ENCODE results near the gene IER5L.

The IER5L gene

DNA sequence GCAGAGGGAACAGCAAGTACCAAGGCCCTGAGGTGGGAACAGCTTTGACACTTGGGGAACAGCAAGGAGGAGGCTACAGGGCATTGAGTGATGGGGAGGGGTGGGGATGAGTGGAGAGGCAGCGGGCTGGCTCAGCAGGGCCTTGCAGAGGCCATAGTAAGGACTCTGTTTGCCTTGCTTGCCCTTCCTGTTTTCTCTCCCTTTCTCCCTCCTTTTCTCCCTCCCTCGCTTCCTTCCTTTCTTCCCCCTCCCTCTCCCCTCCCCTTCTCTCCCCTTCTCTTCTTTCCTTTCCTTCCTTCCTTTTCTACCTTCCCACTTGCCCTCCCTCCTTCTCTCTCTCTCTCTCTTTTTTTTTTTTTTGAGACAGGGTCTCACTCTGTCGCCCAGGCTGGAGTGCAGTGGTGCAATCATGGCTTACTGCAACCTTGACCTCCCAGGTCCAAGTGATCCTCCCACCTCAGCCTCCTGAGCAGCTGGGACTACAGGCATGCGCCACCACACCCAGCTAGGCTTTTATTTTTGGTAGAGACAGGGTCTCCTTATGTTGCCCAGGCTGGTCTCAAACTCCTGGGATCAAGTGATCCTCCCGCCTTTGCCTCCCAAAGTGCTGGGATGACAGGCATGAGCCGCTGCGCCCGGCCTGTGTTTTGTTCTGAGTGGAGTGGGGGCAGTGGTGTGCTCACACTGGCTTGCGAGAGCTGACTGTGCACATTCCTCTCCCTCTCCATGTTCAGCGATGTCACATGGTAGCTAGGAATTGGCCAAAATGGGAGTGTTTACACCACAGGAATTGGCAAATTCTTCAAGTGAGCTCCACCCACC is 17.1 kb downstream of the IER5L start:
- no peak for DNase-seq

DNA sequence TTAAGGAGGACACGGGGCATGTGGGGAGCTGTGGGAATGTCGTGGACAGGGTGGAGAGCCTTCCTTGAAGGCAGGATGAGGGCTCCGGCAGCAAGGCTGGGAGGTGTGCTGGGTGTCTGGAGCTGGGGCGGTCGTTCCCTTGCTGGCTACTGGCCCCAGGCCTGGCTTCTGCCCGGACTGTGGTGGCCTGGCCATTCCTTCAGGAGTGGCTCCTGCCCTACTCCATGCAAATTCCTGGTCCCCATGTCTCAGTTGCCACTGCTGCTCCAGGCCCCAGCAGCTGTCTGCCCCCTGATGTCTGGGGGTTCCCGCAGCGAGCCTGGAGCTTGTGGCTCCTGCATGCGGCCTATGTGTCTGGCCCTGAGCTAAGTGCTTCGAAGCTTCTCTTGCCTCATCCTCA is 21.9 kb downstream of the IER5L start:
- no peak for DNase-seq

DNA sequence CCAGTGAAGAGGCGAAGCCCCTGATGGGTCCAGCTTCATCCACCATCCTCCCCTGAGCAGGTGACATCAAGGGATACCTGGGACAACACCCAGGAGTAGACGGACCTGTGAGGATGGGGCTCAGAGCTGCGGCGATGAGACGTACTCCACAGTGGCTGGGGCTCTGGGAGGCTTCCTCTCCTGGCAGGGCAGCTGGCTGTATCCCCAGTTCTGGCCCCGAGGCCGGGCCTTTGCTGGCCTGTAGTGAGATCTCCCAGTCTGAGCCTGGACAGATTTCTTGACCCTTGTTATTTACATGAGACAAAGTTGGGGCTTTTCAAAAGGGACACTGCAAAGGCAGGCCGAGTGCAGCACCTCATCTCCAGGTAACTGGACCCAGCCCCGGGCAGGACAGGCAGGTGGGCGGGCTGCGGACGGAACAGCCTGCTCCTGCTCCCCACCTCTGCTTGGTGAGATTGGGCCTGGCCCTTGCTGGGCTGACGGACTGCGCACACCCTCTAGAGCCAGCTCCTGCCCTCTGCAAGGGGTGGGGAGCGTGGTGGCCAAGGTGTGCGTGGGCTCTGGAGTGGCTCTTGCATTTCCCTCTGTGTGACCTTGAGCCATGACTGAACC is 23.1 kb downstream of the IER5L start:
- DNase-seq, result no peak

DNA sequence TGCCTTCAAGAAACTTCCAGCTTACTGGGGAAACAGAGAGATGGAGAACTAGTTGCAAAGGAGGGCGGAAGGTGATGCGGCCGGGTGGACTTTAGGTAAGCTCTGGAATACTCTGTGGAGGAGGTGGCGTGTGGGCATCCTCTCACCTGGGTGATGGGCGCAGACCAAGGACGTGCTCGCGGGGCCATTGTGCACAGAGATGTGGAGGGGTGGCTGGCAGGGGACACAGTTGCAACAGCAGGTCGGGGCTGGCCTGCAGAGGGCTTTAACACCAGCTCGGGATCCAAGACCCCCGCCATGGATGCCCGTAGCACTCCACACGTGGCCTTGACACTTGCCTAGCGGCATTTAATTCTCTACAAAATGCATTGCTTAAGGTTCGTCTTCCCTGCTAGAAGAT is 26.6 kb downstream of the IER5L start:
- no peak for DNase-seq

DNA sequence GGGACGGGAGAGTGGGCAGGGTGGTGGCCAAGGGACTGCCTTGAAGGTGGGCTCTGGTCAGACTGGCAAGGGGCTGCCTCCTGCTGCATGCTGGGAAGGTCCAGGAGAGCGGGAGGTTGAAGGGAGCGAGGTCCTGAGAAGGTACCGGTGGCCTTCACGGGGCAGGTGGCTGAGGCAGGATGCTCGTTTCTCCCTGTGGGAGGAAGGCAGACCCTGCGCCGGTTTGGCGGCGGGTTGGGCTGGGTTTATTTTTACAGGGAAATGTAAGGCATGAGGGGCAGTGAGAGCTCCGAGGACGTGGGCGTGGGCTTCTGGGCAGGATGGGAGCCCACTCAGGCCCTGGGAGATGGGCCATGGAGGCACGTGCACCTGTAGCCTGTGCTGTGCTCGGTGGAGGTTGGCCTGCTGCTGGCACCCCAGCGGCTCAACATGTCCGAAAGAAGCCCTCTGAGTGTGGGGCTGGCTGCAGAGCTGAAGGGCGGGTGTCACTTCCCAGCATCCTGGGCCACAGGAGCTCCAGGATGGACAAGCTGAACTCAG is 27.3 kb downstream of the IER5L start:
- DNase-seq, result no peak

DNA sequence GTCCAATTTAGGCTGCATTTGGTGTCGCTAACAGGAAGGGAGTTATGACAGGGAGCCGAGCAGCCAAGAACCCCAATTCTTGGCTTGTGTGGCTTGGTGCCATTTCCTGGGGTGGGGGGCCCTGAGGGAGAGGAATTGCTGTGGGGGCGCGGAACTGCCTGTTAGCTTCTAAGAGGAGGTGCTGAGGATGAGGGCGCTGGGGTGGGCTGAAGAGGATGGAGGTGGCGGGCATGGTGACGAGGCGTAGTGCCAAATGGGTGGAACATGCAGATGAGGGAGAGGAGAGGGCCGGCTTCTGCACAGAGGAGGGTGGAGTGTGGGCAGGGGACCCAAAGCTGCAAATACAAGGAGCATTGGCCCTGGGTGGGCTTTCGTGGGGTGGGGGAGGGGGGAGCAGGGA is 27.9 kb downstream of the IER5L start:
- no peak for DNase-seq

DNA sequence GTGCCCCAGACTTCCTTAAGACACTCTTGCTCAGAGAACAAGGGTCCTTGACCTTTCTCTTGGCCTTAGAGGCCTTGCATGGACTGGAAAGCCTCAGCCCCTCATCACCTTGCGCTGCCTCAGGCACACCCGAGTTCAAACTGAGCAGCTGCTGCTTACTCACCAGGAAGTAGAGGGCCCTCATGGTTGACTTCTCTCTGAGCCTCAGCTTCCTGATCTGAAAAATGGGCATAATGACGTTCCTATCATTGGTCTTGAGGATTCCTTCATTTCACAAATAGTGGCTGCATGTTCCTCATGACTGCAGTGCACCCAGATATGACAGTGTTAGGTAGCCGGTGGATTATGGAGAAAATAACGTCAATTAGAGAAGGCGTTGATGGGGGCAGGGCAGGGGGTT is 28.6 kb downstream of the IER5L start:
- DNase-seq, result no peak

DNA sequence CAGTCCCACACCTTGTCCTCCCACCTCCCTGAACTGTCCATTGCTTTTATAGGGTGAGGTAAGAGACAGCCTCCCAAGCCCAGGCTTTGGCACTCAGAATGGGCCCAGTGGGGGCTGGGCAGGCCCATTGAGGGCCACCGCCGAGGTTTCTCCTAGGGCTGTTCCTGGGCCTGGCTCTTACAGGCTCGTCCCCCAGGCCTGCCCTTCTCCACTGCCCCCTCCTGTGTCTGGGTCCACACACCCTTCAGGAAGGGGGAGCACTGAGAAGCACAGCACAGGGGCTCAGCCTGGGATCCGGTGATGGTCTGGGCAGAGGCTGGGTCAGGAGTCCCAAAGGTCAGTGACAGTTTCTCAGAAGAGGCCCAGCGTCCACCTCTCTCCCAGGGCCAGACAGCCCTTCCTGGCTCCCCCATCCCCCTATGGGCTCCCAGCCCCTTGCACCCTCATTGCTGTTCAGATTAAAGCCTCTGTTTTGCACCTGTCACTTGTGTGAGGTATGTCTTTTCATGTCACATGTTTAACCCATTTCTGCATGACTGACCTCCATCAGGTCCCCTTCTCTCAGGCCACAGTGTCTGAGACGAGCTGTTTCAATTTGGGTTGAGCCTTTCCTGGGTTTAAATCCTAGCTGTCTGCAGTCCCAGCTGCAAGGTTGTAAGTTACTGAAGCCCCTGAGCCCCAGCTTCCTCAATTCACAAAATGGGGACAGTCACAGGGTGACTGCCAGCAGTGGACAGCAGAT is 29.4 kb downstream of the IER5L start:
- DNase-seq, result no peak

DNA sequence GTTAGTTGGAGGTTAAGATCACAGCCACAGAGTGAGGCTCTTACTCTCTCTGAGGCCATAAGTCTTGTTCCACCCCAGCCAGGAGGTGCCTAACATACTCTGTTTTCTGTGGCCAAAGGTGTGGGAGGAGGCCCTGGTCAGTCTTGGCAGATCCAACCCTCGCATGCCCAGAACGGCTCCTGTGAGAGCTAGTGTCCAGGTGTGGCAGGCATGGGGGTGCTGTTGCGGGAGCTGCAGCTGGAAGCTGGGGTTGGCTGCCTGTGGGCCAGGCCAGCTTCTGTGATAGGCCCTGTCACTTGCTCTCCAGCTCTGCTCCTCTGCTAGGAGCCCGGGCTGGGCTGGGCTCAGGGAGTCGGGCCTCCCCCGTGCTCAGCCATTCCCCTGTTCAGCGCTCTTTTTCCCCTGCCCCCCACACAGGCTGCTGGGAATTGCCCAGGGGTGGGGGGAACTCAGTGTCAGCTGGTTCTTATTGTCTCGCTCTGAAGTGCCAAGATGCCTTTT is 31.6 kb downstream of the IER5L start:
- no peak for DNase-seq

DNA sequence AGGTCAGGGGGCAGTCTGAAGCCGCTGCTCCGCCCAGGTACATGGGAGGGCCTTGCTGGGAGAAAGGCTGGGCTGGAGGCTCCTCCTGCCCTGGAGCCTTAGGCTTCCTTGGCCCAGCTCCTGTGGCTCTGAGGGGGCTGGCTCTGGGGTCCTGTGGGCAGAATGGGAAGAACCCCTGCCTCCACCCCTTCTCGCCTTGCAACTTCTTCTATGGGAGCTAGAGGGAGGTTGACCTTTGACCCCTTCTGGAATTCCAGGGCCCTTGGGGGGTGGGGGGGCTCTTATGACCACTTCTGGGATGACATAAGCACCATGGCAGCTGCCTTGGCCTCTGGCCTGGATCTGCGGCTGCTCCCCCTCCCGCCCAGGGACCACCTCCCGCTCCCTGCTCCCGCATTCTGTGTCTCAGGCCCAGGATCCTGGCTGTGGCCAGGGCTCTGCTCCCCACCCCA is 32.2 kb downstream of the IER5L start:
- no peak for DNase-seq

DNA sequence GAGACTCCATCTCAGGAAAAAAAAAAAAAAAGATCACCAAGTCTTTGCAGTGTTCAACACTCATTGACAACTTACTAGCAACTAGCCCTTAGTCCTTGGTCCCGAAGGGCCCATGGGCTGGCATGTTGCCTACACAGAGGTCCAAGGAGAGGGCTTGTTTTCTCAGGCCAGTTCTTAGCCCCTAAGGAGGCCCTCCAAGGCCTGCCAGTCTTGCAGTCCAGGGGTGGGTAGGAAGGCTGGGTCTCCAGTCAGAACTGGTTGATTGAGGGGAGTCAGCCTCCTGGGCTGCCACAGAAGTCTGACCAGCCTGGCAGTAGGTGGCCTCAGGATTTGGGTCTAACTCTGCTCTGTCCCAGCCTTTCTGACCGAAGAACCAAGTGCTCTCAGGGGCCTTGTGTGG is 32.7 kb downstream of the IER5L start:
- DNase-seq, result no peak

DNA sequence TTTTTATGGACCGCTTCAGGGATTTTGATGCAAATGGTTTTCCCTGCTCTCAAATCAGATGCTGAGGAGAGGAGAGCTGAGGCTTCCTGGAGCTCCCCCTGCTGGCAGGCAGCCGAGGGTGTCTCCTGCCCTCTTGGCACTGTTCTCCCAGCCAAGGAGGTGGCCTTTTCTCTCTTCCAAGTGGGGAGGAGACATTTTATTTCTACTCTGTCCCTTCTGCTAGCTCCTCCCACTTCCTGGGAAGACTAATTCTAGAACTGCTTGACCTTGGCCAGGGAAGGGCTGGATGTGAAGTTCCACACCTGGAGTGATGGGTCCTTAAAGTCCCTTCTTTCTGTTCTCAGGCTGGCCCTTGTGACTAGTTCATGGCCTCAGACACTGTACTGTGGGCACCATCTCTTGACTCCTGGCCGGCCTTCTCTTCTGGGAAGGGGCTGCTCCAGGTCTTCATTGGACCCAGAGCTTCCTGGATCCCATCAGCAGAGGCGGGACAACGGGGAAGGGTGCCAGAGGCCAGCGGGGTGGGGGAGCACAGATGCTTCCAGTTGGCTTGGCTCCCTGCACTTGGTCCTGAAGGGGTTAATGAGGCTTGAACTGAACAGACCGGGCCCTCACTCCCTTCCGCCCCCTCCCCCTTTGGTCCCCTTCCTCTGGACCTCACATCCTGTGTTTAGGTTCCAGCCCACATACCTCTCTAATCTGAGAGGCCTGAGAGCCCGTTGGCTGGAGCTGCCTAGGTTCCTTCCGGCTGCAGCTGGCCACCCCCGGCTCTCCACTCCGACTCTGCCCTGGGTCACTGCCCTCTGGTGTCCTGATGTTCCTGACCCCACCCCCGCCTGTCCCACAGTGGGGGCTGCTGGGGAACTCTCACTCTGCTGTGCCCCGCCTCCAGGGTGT is 34.8 kb downstream of the IER5L start:
- DNase-seq, result peak; percentile 79 to 90 (median 83)

DNA sequence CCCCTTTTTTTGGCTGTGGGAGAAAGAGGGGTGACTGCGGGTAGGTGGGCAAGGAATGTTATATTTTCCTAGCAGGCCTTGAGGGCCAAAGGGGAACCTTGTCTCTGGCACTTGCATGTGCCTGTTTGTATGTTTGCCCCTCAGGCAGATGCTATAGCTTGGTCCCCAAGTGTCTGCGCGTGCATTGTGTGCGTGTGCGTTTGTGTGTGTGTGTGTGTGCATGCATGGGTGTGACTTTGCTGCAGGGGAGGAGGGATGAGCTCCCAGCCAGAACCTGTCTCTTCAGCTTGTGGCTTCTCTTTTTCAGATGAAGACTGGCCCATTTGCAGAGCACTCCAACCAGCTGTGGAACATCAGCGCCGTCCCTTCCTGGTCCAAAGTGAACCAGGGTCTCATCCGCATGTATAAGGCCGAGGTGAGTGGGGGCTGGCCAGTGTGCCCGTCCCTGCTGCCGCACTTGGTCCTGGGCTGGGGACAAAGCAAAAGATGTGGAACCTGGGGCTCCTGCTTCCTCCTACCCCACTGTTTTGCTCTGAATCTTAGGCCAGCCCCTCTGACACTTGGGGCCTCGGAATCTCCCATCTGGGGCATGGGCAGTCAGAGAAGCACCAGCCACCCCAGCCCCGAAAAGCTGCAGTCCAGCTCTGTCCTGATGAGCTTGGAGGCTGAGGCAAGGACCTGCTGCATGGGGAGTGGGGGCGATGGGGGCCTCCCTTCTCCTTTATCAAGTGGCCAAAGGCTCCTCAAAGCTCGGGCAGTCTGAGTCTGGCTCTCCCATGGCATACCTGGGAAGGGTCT is 35.7 kb downstream of the IER5L start:
- no peak for DNase-seq

DNA sequence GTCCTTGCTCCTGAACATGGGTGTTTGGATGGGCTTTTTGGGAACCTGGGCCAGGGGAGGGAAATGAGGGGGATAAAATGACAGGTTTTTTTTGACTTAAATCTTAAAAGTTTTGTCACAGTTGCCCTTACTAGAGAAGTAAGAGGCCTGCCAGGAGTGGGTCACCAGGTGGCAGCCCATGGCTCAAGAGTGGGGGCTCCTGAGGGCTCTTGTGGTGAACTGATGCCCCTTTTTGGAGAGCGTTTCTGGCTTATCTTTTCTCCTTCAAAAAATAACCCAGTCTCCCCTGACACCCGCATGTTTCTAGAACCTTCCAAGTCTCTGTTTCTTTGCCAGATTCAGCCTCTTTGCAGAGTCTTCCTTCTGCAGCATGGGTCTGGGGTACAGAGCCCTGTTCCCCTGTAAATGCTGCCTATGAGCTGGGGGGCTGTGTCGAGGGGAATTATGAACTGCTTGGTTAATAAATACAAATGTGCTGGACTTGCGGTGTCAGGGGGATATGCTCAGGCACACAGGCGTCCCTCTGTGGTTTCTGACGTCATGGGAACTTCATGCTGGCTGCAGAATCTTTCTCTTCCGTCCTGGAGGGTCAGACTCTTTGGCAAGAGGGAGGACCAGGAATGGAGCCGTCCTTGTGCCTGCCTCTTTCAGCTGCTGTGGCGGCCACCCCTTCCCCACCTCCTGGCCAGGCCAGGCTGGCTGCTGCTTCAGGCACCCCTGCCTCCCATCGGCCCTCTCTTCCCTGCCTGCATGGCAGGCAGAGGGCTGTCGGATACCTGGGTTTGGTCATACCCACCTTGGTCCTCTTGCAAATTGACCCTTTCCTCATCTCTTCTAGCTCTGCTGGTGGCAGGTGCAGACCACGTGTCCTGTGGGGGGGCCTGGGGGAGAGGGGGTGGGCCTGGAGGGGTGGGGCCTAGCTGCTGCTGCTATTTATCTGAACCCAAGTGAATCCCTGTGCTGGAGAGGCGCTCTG is 36.7 kb downstream of the IER5L start:
- peak; percentile 84 to 88 (median 87) for DNase-seq

DNA sequence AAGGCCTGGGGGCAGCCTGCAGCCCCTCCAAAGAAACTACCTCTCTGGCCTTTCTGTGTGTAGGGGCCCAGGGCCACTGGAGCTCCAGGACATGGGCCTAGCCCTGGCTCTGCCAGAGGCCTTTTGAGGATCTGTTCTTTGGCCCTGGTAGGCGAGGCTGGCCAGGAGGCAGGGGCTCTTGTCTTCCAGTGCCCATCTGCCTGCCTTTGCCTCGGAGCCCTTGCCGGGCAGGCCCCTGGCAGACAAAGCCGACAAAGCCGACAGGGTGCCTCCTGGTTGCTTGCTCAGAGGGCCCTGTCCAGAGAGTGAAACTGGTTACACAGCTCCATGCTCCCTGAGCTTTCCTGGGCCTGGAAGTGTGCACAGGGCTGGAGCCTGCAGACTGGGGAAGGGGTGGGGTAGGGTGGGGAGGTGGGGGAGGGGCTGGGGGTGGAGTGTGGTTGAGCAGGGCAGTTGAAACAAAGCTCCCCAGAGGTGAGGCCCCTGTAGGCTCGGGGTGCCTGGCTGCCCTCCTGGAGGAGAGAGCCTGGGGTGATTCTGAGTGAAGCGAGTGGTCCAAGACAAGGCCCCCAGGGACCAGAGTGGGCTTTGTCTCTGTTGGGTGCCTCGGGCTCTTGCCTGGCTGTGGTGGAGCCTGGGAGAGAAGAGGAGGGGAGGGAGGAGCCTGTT is 37.5 kb downstream of the IER5L start:
- peak; percentile 15 to 29 (median 27) for DNase-seq

DNA sequence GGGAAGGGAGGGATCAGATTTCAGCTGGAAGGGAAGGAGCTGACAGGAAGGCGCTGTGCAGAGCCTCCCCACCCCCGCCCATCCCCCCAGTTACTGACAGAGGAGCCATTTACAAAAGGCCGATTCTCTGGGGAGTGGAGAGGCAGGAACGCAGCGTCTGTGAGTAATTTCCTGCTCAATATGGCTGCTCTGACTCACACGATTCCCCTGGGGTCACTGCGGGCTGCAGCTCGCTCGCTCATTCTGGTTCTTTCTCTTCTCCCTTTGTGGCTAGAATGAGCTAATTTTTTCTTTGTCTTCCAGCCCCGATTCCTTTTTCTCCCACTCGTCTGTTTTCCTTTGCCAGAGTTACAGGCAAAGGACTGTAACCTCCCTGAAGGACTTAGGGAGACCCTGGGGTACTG is 38.1 kb downstream of the IER5L start:
- peak; percentile 94 to 97 (median 95) for DNase-seq

DNA sequence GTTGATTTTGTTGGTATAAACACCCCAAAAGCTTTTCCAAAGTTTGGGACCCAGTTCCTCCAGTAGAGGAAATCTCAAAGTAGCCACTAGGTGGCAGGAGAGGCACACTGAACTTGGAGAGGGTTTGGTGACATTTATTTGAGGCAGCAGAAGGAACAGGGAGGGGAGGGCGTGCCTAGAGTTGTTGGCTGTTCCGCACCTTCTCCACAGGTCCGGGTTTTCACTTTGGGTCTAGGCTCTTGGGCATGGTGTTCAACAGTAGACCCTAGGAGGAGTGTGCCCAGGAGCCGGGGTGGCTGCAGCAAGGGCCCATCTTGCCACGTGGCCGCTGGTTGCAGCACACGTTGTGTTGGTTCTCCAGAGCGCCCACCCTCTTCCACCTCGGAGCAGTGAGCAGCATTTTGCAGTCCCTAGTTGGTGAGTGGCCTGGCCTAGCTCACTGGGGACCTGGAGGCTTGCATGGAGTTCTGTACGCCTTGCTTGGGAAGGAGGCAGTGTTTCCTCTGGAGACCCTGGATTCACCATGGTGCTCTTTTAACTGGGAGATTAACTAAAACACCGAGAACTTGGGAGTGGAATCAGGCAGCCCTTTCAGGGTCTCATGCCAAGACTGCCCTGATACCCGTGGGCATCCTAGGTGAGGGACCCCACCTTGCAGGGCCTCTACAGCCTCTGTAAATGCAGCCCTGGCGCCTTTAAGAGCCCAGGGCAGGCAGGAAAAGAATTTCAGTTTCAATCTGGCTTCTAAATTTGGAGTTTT is 38.6 kb downstream of the IER5L start:
- peak; percentile 87 to 89 (median 88) for DNase-seq

DNA sequence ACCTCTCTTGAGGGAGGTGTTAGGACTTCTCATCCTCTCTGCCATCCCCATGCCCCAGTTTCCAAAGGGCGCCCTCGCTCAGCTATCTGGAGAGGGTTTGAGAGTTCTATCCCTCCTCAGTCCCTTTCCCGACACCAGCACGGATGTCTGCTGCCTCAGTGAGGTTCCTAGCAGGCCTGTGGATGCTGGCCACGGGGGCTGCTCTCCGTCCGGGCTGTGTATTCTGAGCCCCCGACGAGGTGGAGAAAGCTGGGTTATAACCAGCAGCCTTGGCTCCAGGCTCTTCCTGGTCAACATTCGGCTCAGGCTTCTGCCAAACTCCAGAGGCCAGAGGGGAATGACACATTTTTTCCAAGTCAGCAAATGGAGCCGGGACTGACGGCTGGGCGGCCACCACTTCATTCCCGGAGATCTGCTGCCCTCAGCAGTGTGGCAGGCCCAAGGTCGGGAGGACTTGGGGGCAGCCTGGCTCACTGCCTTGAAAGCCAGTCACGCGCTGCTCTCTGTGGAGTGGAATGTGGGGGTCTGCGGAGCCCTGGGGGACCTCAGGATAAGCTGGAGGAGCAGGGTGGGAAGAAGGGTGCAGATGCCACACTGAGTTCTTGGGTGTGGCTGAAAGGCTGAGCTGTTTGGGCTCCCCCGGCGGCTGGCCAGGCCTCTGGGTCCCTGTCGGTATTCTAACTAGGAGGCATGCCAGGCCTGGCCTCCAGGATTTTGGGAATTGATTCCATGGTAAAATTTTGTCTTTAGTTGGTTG is 39.4 kb downstream of the IER5L start:
- DNase-seq, result no peak

Data from suppressor macrophage treated with lipopolysaccharide for 1 hour (primary cell).